Subcutaneous abdominal adipose tissue (tissue), 5 donors: ENCODE measurements around the gene TMEM234.

Experiments
- H3K27ac ChIP-seq: one replicate; pipeline ENCODE4 v1.7.0; 2013; ENCODE audit warnings: low read depth, mild to moderate bottlenecking, inconsistent platforms, low read length, moderate library complexity
- H3K27me3 ChIP-seq, 5 donors: one replicate each; pipeline ENCODE4 v1.7.0; 2013; ENCODE audit warnings: low read length in 5 of 5, inconsistent platforms in 1 of 5; ENCODE audit not compliant: control insufficient read depth in 5 of 5, insufficient read depth in 4 of 5
- H3K36me3 ChIP-seq, 5 donors: one replicate each; pipeline ENCODE4 v1.7.0; 2013; ENCODE audit warnings: low read length in 5 of 5; ENCODE audit not compliant: control insufficient read depth in 5 of 5, insufficient read depth in 5 of 5
- H3K4me1 ChIP-seq, 5 donors: one replicate each; pipeline ENCODE4 v1.7.0; 2013; ENCODE audit warnings: low read length in 5 of 5, mild to moderate bottlenecking in 3 of 5, moderate library complexity in 1 of 5; ENCODE audit not compliant: control insufficient read depth in 5 of 5, insufficient read depth in 5 of 5
- H3K4me3 ChIP-seq, 5 donors: one replicate each; pipeline ENCODE4 v1.7.0; 2013; ENCODE audit warnings: low read length in 5 of 5, low read depth in 1 of 5
- H3K9ac ChIP-seq, 5 donors: one replicate each; pipeline ENCODE4 v1.7.0; 2013; ENCODE audit warnings: low read length in 5 of 5, mild to moderate bottlenecking in 4 of 5, moderate library complexity in 3 of 5
- H3K9me3 ChIP-seq, 5 donors: one replicate each; pipeline ENCODE4 v1.7.0; 2013; ENCODE audit warnings: low read length in 5 of 5; ENCODE audit not compliant: control insufficient read depth in 5 of 5
- donor health status: healthy.
- donor health status: healthy.
- donor health status: healthy.
- donor health status: healthy.
- donor health status: healthy.

Gene TMEM234

GRCh38 chr1:32220746-32221580 is 1.2 kb downstream of the TMEM234 start:
- H3K27ac ChIP-seq, result peak overlapping the region; percentile 97
- peak overlapping the region in 4 of 5 donors; percentile 74 to 98 (median 92) for H3K9ac ChIP-seq

GRCh38 chr1:32219022-32219421 is 3.1 kb downstream of the TMEM234 start:
- Histone ChIP-seq H3K4me1 (peaks cover 7 to 31% (median 25%) of the 10 kb centered on the region in 5 donors), H3K4me3 (no peak overlapping the region), H3K9ac (no peak overlapping the region), H3K36me3 (peaks cover 0 to 54% (median 42%) of the 10 kb centered on the region in 5 donors), H3K9me3 (no peaks in the 10 kb centered on the region), H3K27me3 (no peaks in the 10 kb centered on the region), H3K27ac (no peak overlapping the region)

More at GRCh38 chr1:32220746-32221580, 1.2 kb downstream of the TMEM234 start:
- Histone ChIP-seq H3K4me3 (peak overlapping the region; percentile 88 to 98 (median 93)), H3K9me3 (no peaks in the 10 kb centered on the region), H3K4me1 (peaks cover 7 to 32% (median 28%) of the 10 kb centered on the region in 5 donors), H3K27me3 (no peaks in the 10 kb centered on the region), H3K36me3 (peaks cover 0 to 51% (median 38%) of the 10 kb centered on the region in 5 donors)

- Histone ChIP-seq H3K9me3 (no peaks in the 10 kb centered on the region), H3K27ac (no peak overlapping the region), H3K4me1 (peaks cover 3 to 15% (median 11%) of the 10 kb centered on the region in 5 donors), H3K9ac (no peak overlapping the region), H3K4me3 (no peak overlapping the region), H3K27me3 (no peaks in the 10 kb centered on the region), H3K36me3 (peaks cover 0 to 62% (median 45%) of the 10 kb centered on the region in 5 donors)
These were observed 5.6 kb downstream of the TMEM234 start for GRCh38 chr1:32216566-32216965.

GRCh38 chr1:32215629-32216480 is 6.3 kb downstream of the TMEM234 start:
- Histone ChIP-seq H3K27ac (peak overlapping the region; percentile 11), H3K36me3 (peaks cover 0 to 62% (median 45%) of the 10 kb centered on the region in 5 donors)

GRCh38 chr1:32208891-32209328 is 13.2 kb downstream of the TMEM234 start, which contains the start of gene DCDC2B:
TSS of gene DCDC2B (plus strand) at chr1:32209089. CDS start at chr1:32209094, 5 bp downstream.
- Histone ChIP-seq H3K27me3 (no peaks in the 10 kb centered on the region), H3K27ac (no peak within 1 kb of the TSS), H3K4me1 (peaks cover 6 to 26% (median 18%) of the 10 kb centered on the region in 5 donors), H3K9me3 (no peaks in the 10 kb centered on the region), H3K4me3 (no peak within 1 kb of the TSS), H3K36me3 (peaks cover 0 to 10% (median 5%) of the 10 kb centered on the region in 5 donors), H3K9ac (no peak within 1 kb of the TSS)

More at GRCh38 chr1:32215629-32216480, 6.3 kb downstream of the TMEM234 start:
- Histone ChIP-seq H3K27me3 (no peaks in the 10 kb centered on the region), H3K9ac (peak overlapping the region in 2 of 5 donors; percentile 9 to 26), H3K9me3 (no peaks in the 10 kb centered on the region), H3K4me1 (peaks cover 0 to 8% (median 3%) of the 10 kb centered on the region in 5 donors), H3K4me3 (no peak overlapping the region)

- no peaks in the 10 kb centered on the region for H3K27me3 ChIP-seq
- peaks cover 0 to 10% (median 3%) of the 10 kb centered on the region in 5 donors for H3K36me3 ChIP-seq
- H3K9me3 ChIP-seq, result no peaks in the 10 kb centered on the region
- no peak overlapping the region for H3K4me3 ChIP-seq
- peaks cover 6 to 26% (median 18%) of the 10 kb centered on the region in 5 donors for H3K4me1 ChIP-seq
- no peak overlapping the region for H3K9ac ChIP-seq
- H3K27ac ChIP-seq, result no peak overlapping the region
These were observed 13.7 kb downstream of the TMEM234 start for GRCh38 chr1:32208469-32208868.

GRCh38 chr1:32205401-32206370 is 16.5 kb downstream of the TMEM234 start, which contains the start of gene IQCC:
TSS of gene IQCC (plus strand) at chr1:32205671. CDS start at chr1:32205682, 11 bp downstream.
- H3K4me1 ChIP-seq, result peaks cover 6 to 39% (median 30%) of the 10 kb centered on the region in 5 donors
- peak within 1 kb of the TSS; percentile 10 for H3K27ac ChIP-seq
- peaks cover 0 to 2% (median 0%) of the 10 kb centered on the region in 5 donors for H3K27me3 ChIP-seq
- H3K9me3 ChIP-seq, result no peaks in the 10 kb centered on the region
- no peaks in the 10 kb centered on the region for H3K36me3 ChIP-seq
- H3K9ac ChIP-seq, result peak within 1 kb of the TSS; percentile 56 to 93 (median 79)
- peak within 1 kb of the TSS; percentile 68 to 87 (median 77) for H3K4me3 ChIP-seq

- Histone ChIP-seq H3K9ac (peak overlapping the region in 4 of 5 donors; percentile 58 to 93 (median 82)), H3K36me3 (no peaks in the 10 kb centered on the region), H3K27me3 (peaks cover 0 to 2% (median 0%) of the 10 kb centered on the region in 5 donors), H3K4me3 (peak overlapping the region; percentile 65 to 87 (median 77)), H3K9me3 (no peaks in the 10 kb centered on the region), H3K4me1 (peaks cover 6 to 46% (median 38%) of the 10 kb centered on the region in 5 donors), H3K27ac (peak overlapping the region; percentile 10)
These were observed 17.2 kb downstream of the TMEM234 start for GRCh38 chr1:32204943-32205361.
